SK-N-MC (cell line): ENCODE results near the gene GRIK3.

Source experiments
- EZH2 ChIP-seq: fragments of 200-600 bp; sonication (generic); IDR thresholded peaks from one replicate; pipeline ENCODE4 v1.6.1; 2017; ENCODE audit warnings: antibody characterized with exemption
- FOXP2 ChIP-seq: optimal IDR thresholded peaks from 2 replicates; pipeline ENCODE3; 2011; ENCODE audit warnings: mild to moderate bottlenecking, moderate library complexity; ENCODE audit not compliant: insufficient read depth; ENCODE audit errors: extremely low read length, control extremely low read depth
- POLR2AphosphoS5 ChIP-seq: IDR thresholded peaks from 2 replicates; pipeline ENCODE4 v1.6.1; 2012; ENCODE audit warnings: mild to moderate bottlenecking, low read depth, low read length, borderline replicate concordance

- TF ChIP-seq EZH2 (no peak), POLR2AphosphoS5 (no peak), FOXP2 (no peak)
Observed at GRCh38 chr1:36748466-36748865, 285.8 kb downstream of the GRIK3 start.
